ENCODE measurements around the gene OXCT1. TPM values are rescaled to one million over a fixed set of nuclear protein-coding genes. Genes with fewer than 3 reads are reported as not detected.

The OXCT1 gene
- total and polyA plus RNA-seq, 2 of the 8 experiments (the other 6 are each of a cell fraction or from before 2014, with no cell fraction given): 10.1 to 28.2 TPM

DNA sequence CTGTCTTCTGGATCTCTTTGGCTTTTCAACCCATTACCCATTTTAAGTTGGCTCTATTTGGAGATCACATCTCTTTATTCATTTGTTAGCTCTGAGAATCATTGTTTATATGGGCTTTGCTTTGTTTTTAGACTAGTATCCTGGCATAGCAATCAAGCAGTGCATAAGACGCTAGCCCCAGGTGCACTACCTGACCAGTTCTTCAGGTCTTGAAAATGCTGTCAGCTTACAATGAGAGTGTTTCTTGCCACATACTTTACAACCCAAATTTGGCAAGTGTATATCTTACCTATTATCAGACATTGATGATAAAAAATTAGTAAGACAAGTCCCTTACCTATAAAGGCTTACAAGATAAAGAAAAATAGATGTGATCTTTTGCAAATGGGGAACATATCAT is 12.2 kb downstream of the OXCT1 start:
- H2BK20ac ChIP-seq (ENCODE audit: low read length): no peak overlapping the region
- H2BK12ac ChIP-seq (ENCODE audit: low read depth, low read length): no peak overlapping the region
- no peak overlapping the region for H3K4ac ChIP-seq (replicated peaks; ENCODE audit: insufficient read length, low read depth, low read length)
- no peak overlapping the region for H2BK120ac ChIP-seq (replicated peaks; ENCODE audit: low read depth, low read length)
- H3K14ac ChIP-seq (ENCODE audit: insufficient read length): no peak overlapping the region
- peaks cover 0 to 3% of the 10 kb centered on the region in 2 experiments for H4K20me1 ChIP-seq (replicated peaks in 1 of 2; ENCODE audit: control insufficient read depth in 1 of 2, insufficient read depth in 2 of 2, low read length in 2 of 2)
- H3K4me2 ChIP-seq (ENCODE audit: insufficient read depth in 1 of 2, low read depth in 2 of 2, low read length in 2 of 2): no peak overlapping the region
- TF ChIP-seq, protein P1, sequence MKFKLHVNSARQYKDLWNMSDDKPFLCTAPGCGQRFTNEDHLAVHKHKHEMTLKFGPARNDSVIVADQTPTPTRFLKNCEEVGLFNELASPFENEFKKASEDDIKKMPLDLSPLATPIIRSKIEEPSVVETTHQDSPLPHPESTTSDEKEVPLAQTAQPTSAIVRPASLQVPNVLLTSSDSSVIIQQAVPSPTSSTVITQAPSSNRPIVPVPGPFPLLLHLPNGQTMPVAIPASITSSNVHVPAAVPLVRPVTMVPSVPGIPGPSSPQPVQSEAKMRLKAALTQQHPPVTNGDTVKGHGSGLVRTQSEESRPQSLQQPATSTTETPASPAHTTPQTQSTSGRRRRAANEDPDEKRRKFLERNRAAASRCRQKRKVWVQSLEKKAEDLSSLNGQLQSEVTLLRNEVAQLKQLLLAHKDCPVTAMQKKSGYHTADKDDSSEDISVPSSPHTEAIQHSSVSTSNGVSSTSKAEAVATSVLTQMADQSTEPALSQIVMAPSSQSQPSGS (IDR thresholded peaks at IDR 0.05; ENCODE audit: low read length): no peak
- no peak for TF ChIP-seq PHF8 (conservative IDR thresholded peaks at IDR 0.05; ENCODE audit: low read depth, low read length)
- H3K9ac ChIP-seq (replicated peaks in 1 of 4; ENCODE audit: extremely low read depth in 1 of 4, low read depth in 3 of 4, low read length in 3 of 4): no peak overlapping the region
- H3K4me3 ChIP-seq (ENCODE audit: extremely low read depth in 1 of 4, insufficient read depth in 2 of 4, low read depth in 3 of 4, low read length in 4 of 4): no peak overlapping the region
- H4K5ac ChIP-seq (ENCODE audit: insufficient read length, low read depth, low read length): no peak overlapping the region
- WGBS, 2 experiments (ENCODE audit: extremely low coverage in 1 of 2, insufficient coverage in 1 of 2, insufficient read length in 1 of 2, insufficient replicate concordance in 2 of 2, low coverage in 1 of 2, low lambda C conversion rate in 2 of 2, missing lambda C conversion rate in 1 of 2): 89% methylated on average over 1 of the region's 1 CpG; no CpG with 5 or more reads in 1 of the 2 experiments
- POLR2A ChIA-PET (ENCODE audit: partially characterized antibody): interaction anchor here (1.3 kb wide), 1 partner anchor 9 kb away, joined by 3 read pairs; no protein-coding TSS in a partner anchor
- H3K79me1 ChIP-seq (ENCODE audit: low read depth, low read length): no peaks in the 10 kb centered on the region
- DNase-seq (ENCODE audit: low read depth in 1 of 2, low spot score in 2 of 2) (no peak), FAIRE-seq (no peak)
- CTCF ChIA-PET (ENCODE audit: partially characterized antibody): interaction anchor here (1.0 to 5.3 kb wide), 4 partner anchors 8 to 1033 kb away, joined by 4 to 56 read pairs (median 13); partner anchors contain the start of gene FBXO4
- H3K23me2 ChIP-seq (ENCODE audit: low read depth, low read length): no peaks in the 10 kb centered on the region
- peaks cover 0 to 2% (median 0%) of the 10 kb centered on the region in 4 experiments; a peak in 1 of 7 replicates for H3K27me3 ChIP-seq (replicated peaks in 1 of 4; ENCODE audit: control insufficient read depth in 3 of 4, extremely low read depth in 1 of 4, insufficient read depth in 3 of 4, low read length in 3 of 4)
- no peak overlapping the region for H2BK15ac ChIP-seq (ENCODE audit: low read length)
- H3K18ac ChIP-seq (ENCODE audit: extremely low read depth, low read length): no peak overlapping the region
- H4K91ac ChIP-seq (replicated peaks; ENCODE audit: insufficient read length, low read length): no peak overlapping the region
- no peak overlapping the region for H2AK5ac ChIP-seq (ENCODE audit: low read depth, low read length)
- H3K27ac ChIP-seq (ENCODE audit: low read depth, low read length): no peak overlapping the region
- no peak overlapping the region for H2BK5ac ChIP-seq (ENCODE audit: low read depth, low read length)
- H3K23ac ChIP-seq (ENCODE audit: insufficient read length): no peak overlapping the region
- no peak overlapping the region for H4K8ac ChIP-seq (ENCODE audit: extremely low read depth, insufficient read depth, low read length)
- H3K56ac ChIP-seq (replicated peaks; ENCODE audit: insufficient read length, low read depth, low read length): no peak overlapping the region
- H3K4me1 ChIP-seq (replicated peaks in 1 of 4; ENCODE audit: control insufficient read depth in 3 of 4, insufficient read depth in 4 of 4, low read length in 3 of 4): no peaks in the 10 kb centered on the region
- no peaks in the 10 kb centered on the region for H3K79me2 ChIP-seq (ENCODE audit: control insufficient read depth in 1 of 2, insufficient read depth in 2 of 2, low read length in 2 of 2)
- H3K9me3 ChIP-seq (ENCODE audit: insufficient read depth in 2 of 2, low read depth in 1 of 2, low read length in 1 of 2): no peaks in the 10 kb centered on the region
- H3K36me3 ChIP-seq (ENCODE audit: control insufficient read depth in 2 of 4, insufficient read depth in 4 of 4, low read length in 3 of 4): peaks cover 2 to 11% (median 7%) of the 10 kb centered on the region in 4 experiments; a peak in 5 of 8 replicates
- no peak overlapping the region for H2AFZ ChIP-seq (ENCODE audit: low read length)

Measured in H1 (cell line).